Raji (cell line): Measurements from ENCODE around the gene CEBPB.
A peak's percentile ranks its signal among the peaks of the same experiment; 100 is the strongest.

Experiments
- POLR2A ChIP-seq: IDR thresholded peaks from 2 replicates; pipeline ENCODE4 v1.6.1; 2011; ENCODE audit warnings: low read depth, low read length, control low read depth; ENCODE audit not compliant: insufficient read depth

Gene CEBPB

GRCh38 chr20:50190251-50191064 lies at the start of gene CEBPB:
CEBPB (plus strand) TSS chr20:50190830; CDS start chr20:50191034, 204 bp downstream.
- peak; percentile 81 for TF ChIP-seq POLR2A

GRCh38 chr20:50141018-50141675 lies 49.5 kb upstream of the CEBPB start:
- TF ChIP-seq POLR2A: no peak

GRCh38 chr20:50141811-50142561 lies 48.6 kb upstream of the CEBPB start:
- no peak for TF ChIP-seq POLR2A

- TF ChIP-seq POLR2A: no peak
Observed at GRCh38 chr20:50142812-50143211, 47.8 kb upstream of the CEBPB start.

DNA sequence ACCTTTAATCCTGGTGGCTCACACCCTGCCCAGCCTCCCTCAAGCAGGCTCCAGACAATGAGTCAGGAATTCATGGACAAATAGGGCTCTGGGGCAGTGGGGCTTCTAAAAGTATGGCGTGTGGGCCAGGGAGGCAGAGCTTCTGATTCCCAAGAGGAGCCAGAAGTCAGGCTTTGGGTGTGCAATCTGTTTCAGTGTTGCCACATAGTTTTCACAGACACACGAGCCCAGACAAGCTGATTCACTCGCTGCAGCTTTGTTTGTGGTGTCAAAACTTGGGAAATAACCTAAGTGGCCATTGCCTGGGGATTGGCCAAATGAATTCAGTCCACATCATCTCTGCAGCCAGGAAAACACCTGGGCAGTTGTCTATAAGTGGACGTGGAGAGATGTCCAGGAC lies 46.3 kb upstream of the CEBPB start:
- no peak for TF ChIP-seq POLR2A

GRCh38 chr20:50145566-50145965 lies 45.1 kb upstream of the CEBPB start:
- no peak for TF ChIP-seq POLR2A

GRCh38 chr20:50146214-50146613 lies 44.4 kb upstream of the CEBPB start:
- TF ChIP-seq POLR2A: no peak

- no peak for TF ChIP-seq POLR2A
Observed at GRCh38 chr20:50146732-50147662, 43.6 kb upstream of the CEBPB start.

GRCh38 chr20:50149481-50150254 lies 41.0 kb upstream of the CEBPB start:
- no peak for TF ChIP-seq POLR2A

GRCh38 chr20:50151034-50151743 lies 39.4 kb upstream of the CEBPB start:
- no peak for TF ChIP-seq POLR2A

DNA sequence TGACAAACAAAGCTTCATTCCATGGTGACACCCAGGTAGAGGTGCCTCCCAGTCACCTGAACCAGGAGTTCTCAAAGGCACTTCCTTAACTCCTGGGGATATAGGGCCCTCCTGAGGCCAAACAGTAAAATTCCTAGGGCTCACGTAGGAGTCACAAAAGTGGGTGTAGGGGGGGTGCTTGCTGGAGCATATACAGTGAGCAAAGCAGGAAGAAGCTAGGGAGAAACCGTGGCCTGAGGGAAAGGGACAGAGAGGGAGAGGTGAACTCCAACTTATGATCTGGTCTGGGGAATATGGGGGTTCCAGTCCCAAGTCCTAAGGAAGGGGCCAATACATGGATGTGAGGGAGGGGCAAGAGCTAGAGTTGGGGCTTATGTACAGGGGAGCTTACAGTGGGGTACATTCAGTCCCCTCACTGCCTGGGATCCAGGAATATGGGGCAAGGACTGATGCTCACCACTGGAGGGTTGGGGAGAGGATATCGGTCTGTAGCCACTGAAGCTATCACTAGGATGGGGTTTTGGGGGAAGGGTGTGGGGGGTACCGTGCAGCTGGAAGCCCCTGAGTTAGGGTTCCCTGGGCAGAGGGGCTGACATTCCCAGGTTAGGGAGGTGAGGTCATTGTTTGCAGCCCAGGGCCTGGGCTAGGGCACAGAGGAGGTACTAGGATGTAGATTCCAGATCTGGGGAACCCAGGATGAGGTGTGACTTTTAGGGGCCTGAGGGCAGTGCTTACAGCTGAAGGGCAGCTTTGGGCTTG lies 38.1 kb upstream of the CEBPB start:
- no peak for TF ChIP-seq POLR2A

- no peak for TF ChIP-seq POLR2A
Observed at GRCh38 chr20:50153153-50153499, 37.5 kb upstream of the CEBPB start.

GRCh38 chr20:50153500-50154377 lies 36.9 kb upstream of the CEBPB start, which contains the start of gene PEDS1:
PEDS1 (minus strand) TSS chr20:50153723; CDS start chr20:50153637, 86 bp downstream.
- TF ChIP-seq POLR2A: peak; percentile 89
